Heart left ventricle (tissue), 16 donors: ENCODE results near the gene CRACR2A. TPM values are rescaled to one million over a fixed set of nuclear protein-coding genes. Genes with fewer than 3 reads are reported as not detected.

Experiments
- ATAC-seq, 4 donors: fragments of 200-7000 bp; cut with Tn5 transposase; one replicate each; pipeline ENCODE4 v1.9.1; 2020 to 2022; ENCODE audit warnings: moderate library complexity in 4 of 4, mild to moderate bottlenecking in 3 of 4, moderate number of reproducible peaks in 1 of 4
- DNase-seq, 5 donors: peaks; one replicate each; pipeline ENCODE4 v3.0.0-alpha.2; 2020
- H3K27ac ChIP-seq, 12 donors: fragments of 200-600 bp; sonication (generic) in 4 of 12; one replicate each; pipeline versions ENCODE4 v1.5.0 to v1.8.0; 2016 to 2022; ENCODE audit warnings: mild to moderate bottlenecking in 2 of 12
- H3K27me3 ChIP-seq, 9 donors: fragments of 200-600 bp; sonication (generic) in 2 of 9; one replicate each; pipeline versions ENCODE4 v1.5.1 to v1.8.0; 2016 to 2022; ENCODE audit warnings: mild to moderate bottlenecking in 3 of 9
- H3K36me3 ChIP-seq, 9 donors: fragments of 200-600 bp; sonication (generic) in 2 of 9; one replicate each; pipeline versions ENCODE4 v1.5.0 to v1.8.0; 2018 to 2022; ENCODE audit warnings: mild to moderate bottlenecking in 2 of 9
- H3K4me1 ChIP-seq, 12 donors: fragments of 200-600 bp; sonication (generic) in 4 of 12; one replicate each; pipeline versions ENCODE4 v1.5.0 to v1.8.0; 2016 to 2022; ENCODE audit warnings: mild to moderate bottlenecking in 3 of 12
- H3K4me3 ChIP-seq, 12 donors: fragments of 200-600 bp; sonication (generic) in 4 of 12; one replicate each; pipeline versions ENCODE4 v1.5.0 to v1.8.0; 2017 to 2022; ENCODE audit warnings: mild to moderate bottlenecking in 9 of 12, moderate library complexity in 4 of 12
- H3K9me3 ChIP-seq, 12 donors: fragments of 200-600 bp; sonication (generic) in 4 of 12; one replicate each; pipeline versions ENCODE4 v1.5.0 to v1.8.0; 2016 to 2022; ENCODE audit warnings: mild to moderate bottlenecking in 1 of 12
- POLR2A ChIP-seq, 2 donors: fragments of 450-650 bp; IDR thresholded peaks; one replicate each; pipeline ENCODE4 v1.6.1; 2017; ENCODE audit warnings: antibody characterized with exemption in 2 of 2, mild to moderate bottlenecking in 2 of 2, moderate library complexity in 2 of 2
- WGBS, 4 donors: extraction: QIAGEN DNeasy Blood & Tissue Kit in 2 of 4; methylation state at CpG; one replicate each; pipeline versions ENCODE4 v1.1.5 to v1.1.7; 2013 to 2018; 5-methylcytosine and 5-hydroxymethylcytosine counted together
- intact Hi-C, 10 donors: fragments of 100-400 bp; cut with DNase I; formaldehyde crosslinking; loops; one replicate each; pipeline versions ENCODE4 v1.11.1 to v1.14.2; 2022
- polyA plus RNA-seq, 2 donors: library from polyadenylated mRNA; stranded (reverse); fragments of 200-250 nt; gene quantifications; one replicate each; pipeline ENCODE4 v1.2.3, GENCODE V29; 2013
- total RNA-seq, 9 donors: library from RNA; depleted of rRNA in 2 of 9; stranded (reverse); fragments of >200 nt in 2 of 9; fragmentation: NEBNext Ultra II Directional in 3 of 9; extraction: Animal tissue kit (Norgen Biotek cat#: 25700) in 3 of 9; gene quantifications; one replicate each; pipeline versions ENCODE4 v1.1.0 to v1.2.4, GENCODE V29; 2016 to 2023
- TF ChIP-seq, protein P1 (sequence below), 12 donors: fragments of 200-600 bp; sonication (generic) in 4 of 12; IDR thresholded peaks; one replicate each; pipeline versions ENCODE4 v1.5.0 to v1.8.0; 2018 to 2022; ENCODE audit warnings: antibody characterized with exemption in 12 of 12, mild to moderate bottlenecking in 5 of 12
- donor health status: ischemic (EF 13 %, LVEDD 7.1; RV severe dilation, severe dysfunction).
- donor health status: healthy with polysubstance abuse.
- donor health status: DM: no; HTN: yes; CAD: no.
- donor health status: DM: no; HTN: no; CAD: no.
- donor health status: ischemic (EF 25% LVEDD 6.9; RV normal size, moderate dysfunction).
- donor health status: ischemic (EF 25% LVEDD 5.7; RV mildly dilated, moderate dysfunction).
- donor health status: healthy.
- donor health status: DM: yes; HTN: yes; CAD: no.
- donor health status: ischemic (EF 35%, LVEDD 5.7; RV mildly dilated, moderate dysfunction).
- donor health status: nonischemic (EF 11% LVEDD 7.7; RV severe dilation, severe dysfunction).
- donor health status: DM: yes; HTN: yes; CAD: no.
- donor health status: PGD.
- donor health status: ischemic (EF 29% LVEDD 5.4; RV normal size, mild dysfunction).
- donor health status: nonischemic (EF 23%, LVEDD 6.1; RV moderate dilation, normal function).

CRACR2A gene
- total and polyA plus RNA-seq, 11 donors = 1.0 to 14.1 (median 4.7) TPM

DNA sequence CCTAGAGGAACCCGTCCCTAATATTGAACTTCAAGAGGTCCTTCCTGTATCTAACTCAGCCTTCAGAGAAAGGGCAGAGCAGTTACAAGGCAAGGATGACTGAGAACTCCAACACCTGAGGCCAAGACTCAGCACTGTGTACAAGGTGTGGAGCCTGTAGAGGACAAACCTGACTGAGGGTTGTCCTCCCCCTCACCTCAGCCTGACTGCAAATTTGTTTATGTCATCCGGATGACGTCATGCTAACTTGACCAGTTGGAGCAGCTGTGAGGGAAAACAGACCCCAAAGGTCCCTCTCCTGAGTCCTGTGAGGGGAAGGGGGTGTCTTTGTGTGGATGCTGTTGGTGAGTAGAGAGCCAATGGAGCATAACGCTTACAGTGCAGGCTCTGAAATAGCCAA, 4.3 kb downstream of the CRACR2A start:
- H3K4me1 ChIP-seq = peaks cover 0 to 37% (median 23%) of the 10 kb centered on the region in 12 donors
- no peak overlapping the region for H3K4me3 ChIP-seq
- DNase-seq = no peak
- ATAC-seq = no peak
- no peaks in the 10 kb centered on the region for H3K27me3 ChIP-seq
- H3K27ac ChIP-seq = no peak overlapping the region
- TF ChIP-seq POLR2A (IDR thresholded peaks at IDR 0.05) = no peak
- TF ChIP-seq, protein P1, sequence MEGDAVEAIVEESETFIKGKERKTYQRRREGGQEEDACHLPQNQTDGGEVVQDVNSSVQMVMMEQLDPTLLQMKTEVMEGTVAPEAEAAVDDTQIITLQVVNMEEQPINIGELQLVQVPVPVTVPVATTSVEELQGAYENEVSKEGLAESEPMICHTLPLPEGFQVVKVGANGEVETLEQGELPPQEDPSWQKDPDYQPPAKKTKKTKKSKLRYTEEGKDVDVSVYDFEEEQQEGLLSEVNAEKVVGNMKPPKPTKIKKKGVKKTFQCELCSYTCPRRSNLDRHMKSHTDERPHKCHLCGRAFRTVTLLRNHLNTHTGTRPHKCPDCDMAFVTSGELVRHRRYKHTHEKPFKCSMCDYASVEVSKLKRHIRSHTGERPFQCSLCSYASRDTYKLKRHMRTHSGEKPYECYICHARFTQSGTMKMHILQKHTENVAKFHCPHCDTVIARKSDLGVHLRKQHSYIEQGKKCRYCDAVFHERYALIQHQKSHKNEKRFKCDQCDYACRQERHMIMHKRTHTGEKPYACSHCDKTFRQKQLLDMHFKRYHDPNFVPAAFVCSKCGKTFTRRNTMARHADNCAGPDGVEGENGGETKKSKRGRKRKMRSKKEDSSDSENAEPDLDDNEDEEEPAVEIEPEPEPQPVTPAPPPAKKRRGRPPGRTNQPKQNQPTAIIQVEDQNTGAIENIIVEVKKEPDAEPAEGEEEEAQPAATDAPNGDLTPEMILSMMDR (IDR thresholded peaks at IDR 0.05) = no peak
- no peaks in the 10 kb centered on the region for H3K9me3 ChIP-seq
- WGBS, 4 donors = 73 to 86% (median 77%) methylated on average over 4 of the region's 4 CpGs
- intact Hi-C loops = loop anchor here in 1 of 10 donors (10.0 kb wide), 1 partner anchor 64 kb away; no protein-coding TSS in a partner anchor
- no peaks in the 10 kb centered on the region for H3K36me3 ChIP-seq

DNA sequence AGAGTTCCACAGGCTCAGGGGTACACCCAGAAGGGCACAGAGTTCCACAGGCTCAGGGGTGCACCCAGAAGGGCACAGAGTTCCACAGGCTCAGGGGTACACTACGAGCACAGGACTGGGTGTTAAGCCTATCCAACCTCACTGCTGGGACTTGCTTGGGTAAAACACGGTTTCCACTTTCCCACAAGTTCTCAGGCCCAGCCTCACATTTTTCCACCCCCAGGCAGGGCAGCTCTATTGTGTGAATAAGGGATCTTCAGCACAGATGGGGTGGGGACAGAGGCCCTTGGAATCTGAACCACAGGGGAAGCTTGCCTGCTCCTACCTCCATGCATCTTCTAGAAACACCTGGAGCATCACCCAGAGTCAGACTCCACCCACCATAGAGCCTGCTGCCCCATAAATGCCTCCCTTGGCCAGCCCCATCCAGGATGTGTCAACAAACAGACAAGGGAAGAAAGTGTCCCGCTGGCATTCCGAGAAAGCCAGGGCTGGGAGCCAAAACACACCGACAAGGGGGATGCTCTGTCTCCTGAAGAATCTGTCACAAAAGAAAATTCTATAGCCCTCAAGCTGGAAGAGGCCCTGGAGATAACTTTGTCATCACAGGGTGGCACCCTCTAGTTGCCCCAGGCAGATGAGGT, 4.8 kb downstream of the CRACR2A start:
- intact Hi-C loops = loop anchor here in 1 of 10 donors (10.0 kb wide), 1 partner anchor 63 kb away; no protein-coding TSS in a partner anchor
- H3K36me3 ChIP-seq = no peaks in the 10 kb centered on the region
- no peak for ATAC-seq
- no peak overlapping the region for H3K4me3 ChIP-seq
- no peaks in the 10 kb centered on the region for H3K27me3 ChIP-seq
- 65 to 91% (median 67%) methylated on average over 5 of the region's 5 CpGs for WGBS, 4 donors
- no peak for TF ChIP-seq POLR2A (IDR thresholded peaks at IDR 0.05)
- TF ChIP-seq, protein P1 (IDR thresholded peaks at IDR 0.05) = no peak
- no peaks in the 10 kb centered on the region for H3K9me3 ChIP-seq
- peaks cover 0 to 33% (median 21%) of the 10 kb centered on the region in 12 donors for H3K4me1 ChIP-seq
- DNase-seq = no peak
- H3K27ac ChIP-seq = no peak overlapping the region

DNA sequence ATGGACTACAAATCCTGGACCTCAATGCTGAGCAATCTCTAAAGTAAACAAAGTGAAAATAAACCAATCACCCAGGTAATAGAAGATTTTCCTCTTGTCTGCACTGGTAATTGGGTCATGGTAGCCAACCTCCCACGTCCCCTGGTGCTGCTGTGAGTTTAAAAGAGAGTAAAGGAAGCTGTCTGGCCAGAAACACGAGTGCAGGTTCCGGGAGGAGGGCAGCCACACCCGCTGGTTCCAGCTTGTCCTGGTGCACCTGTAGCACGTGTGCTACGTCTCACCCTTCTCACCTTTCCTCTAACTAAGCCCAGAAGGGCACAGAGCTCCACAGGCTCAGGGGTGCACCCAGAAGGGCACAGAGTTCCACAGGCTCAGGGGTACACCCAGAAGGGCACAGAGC, 5.4 kb downstream of the CRACR2A start:
- Histone ChIP-seq H3K27me3 (no peaks in the 10 kb centered on the region), H3K9me3 (no peaks in the 10 kb centered on the region), H3K4me3 (no peak overlapping the region), H3K4me1 (peaks cover 0 to 29% (median 17%) of the 10 kb centered on the region in 12 donors), H3K36me3 (no peaks in the 10 kb centered on the region), H3K27ac (no peak overlapping the region)
- DNase-seq (no peak), ATAC-seq (no peak)
- intact Hi-C loops = loop anchor here in 1 of 10 donors (10.0 kb wide), 1 partner anchor 63 kb away; no protein-coding TSS in a partner anchor
- TF ChIP-seq POLR2A (IDR thresholded peaks at IDR 0.05) = no peak
- TF ChIP-seq, protein P1 (IDR thresholded peaks at IDR 0.05) = no peak
- 73 to 89% (median 81%) methylated on average over 6 of the region's 6 CpGs for WGBS, 4 donors

DNA sequence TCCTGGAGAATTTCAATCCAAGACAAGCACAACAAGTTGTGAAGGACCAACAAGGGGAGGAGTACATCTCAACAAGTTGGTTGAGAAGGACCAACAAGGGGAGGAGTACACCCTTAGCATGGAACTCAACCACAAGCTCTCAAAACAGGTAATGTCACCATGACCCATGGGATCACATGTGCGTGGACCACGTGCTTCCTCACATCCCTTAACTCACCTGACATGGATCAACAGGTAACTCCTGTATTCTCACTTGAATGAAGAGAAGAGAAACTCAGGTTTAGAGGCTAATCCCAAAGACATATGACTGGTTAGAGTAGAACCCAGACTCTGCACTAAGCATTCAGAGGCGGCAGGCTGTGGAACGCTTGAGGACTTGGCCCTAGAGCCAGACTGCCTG, 6.2 kb downstream of the CRACR2A start:
- no peak overlapping the region for H3K27ac ChIP-seq
- ATAC-seq (no peak), DNase-seq (no peak)
- no peaks in the 10 kb centered on the region for H3K36me3 ChIP-seq
- intact Hi-C loops = loop anchor here in 1 of 10 donors (10.0 kb wide), 1 partner anchor 62 kb away; no protein-coding TSS in a partner anchor
- peaks cover 0 to 23% (median 12%) of the 10 kb centered on the region in 12 donors for H3K4me1 ChIP-seq
- no peaks in the 10 kb centered on the region for H3K27me3 ChIP-seq
- H3K9me3 ChIP-seq = no peaks in the 10 kb centered on the region
- WGBS, 4 donors = 95 to 98% (median 95%) methylated on average over 4 of the region's 4 CpGs
- TF ChIP-seq, protein P1 (IDR thresholded peaks at IDR 0.05) = no peak
- no peak for TF ChIP-seq POLR2A (IDR thresholded peaks at IDR 0.05)
- H3K4me3 ChIP-seq = no peak overlapping the region
